Measurements from ENCODE around the gene GPR3.

DNA sequence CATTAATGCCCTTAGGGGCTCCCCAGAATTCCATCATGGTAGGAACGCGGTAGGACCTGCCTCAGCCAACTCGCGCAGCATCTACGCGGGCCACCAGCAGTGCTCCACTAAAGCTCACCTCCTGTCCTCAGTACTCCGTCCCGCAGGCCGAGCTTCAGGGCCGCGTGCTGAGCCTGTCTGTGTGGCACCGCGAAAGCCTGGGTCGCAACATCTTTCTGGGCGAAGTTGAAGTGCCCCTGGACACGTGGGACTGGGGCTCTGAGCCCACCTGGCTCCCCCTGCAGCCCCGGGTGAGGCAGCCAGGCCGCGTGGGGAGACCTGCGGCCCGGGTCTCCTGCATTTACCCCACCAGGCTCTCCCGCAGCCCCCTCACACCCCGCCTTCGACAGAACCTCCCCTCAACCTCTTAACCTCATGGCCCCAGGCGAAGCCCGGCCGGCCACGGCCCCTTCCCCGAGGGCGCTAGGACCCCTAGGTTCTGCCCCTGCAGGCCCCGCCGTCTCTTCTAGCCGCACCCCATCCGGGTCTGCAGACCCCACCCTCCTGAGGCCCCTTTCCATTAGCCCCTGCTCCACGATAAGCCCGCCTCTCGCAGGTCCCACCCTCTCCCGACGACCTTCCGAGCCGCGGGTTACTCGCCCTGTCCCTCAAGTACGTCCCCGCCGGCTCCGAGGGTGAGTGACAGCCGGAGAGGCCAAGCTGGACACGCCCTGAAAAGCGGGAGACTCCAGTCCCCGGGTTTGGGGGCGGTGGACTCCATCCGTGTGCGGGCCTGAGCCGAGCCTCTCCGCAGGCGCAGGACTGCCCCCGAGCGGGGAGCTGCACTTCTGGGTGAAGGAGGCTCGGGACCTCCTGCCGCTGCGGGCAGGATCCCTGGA is 41.5 kb upstream of the GPR3 start:
- TF ChIP-seq EZH2 (IDR thresholded peaks at IDR 0.05; ENCODE audit: low read depth) (no peak), CTCF (conservative IDR thresholded peaks at IDR 0.05) (no peak)
